ENCODE data around the gene HLA-B.

GRCh38 chr6:31377029-31377428 is 20.1 kb upstream of the HLA-B start:
- TF ChIP-seq BHLHE40 (IDR thresholded peaks at IDR 0.05; ENCODE audit: borderline replicate concordance): no peak
- no peak for TF ChIP-seq FOXK2 (IDR thresholded peaks at IDR 0.05)
